ENCODE data around the gene DCHS1.
"Not testable (repeated sequence)": the region's sequence is repeated elsewhere in the genome, so short reads cannot be mapped to it uniquely, and the experiment has no call there.

The DCHS1 gene

GRCh38 chr11:6655790-6656583, at the start of gene DCHS1:
TSS of gene DCHS1 (minus strand) at chr11:6655809. CDS start at chr11:6641613, 14,196 bp downstream.
- no peak for DNase-seq

- peak; percentile 90 for DNase-seq
Measured at GRCh38 chr11:6703247-6704063, 47.8 kb upstream of the DCHS1 start.

GRCh38 chr11:6701955-6702354, 46.3 kb upstream of the DCHS1 start:
- DNase-seq: not testable (repeated sequence)

- no peak for DNase-seq
Measured at GRCh38 chr11:6695377-6695776, 39.8 kb upstream of the DCHS1 start.

GRCh38 chr11:6694229-6694535, 38.6 kb upstream of the DCHS1 start:
- no peak for DNase-seq

- peak; percentile 48 for DNase-seq
Measured at GRCh38 chr11:6693342-6694228, 38.0 kb upstream of the DCHS1 start.

GRCh38 chr11:6692128-6692527, 36.5 kb upstream of the DCHS1 start:
- no peak for DNase-seq

- DNase-seq: not testable (repeated sequence)
Measured at GRCh38 chr11:6690431-6691132, 35.0 kb upstream of the DCHS1 start.

- no peak for DNase-seq
Measured at GRCh38 chr11:6687876-6688275, 32.3 kb upstream of the DCHS1 start.

GRCh38 chr11:6686006-6686405, 30.4 kb upstream of the DCHS1 start:
- no peak for DNase-seq

- not testable (repeated sequence) for DNase-seq
Measured at GRCh38 chr11:6684068-6684467, 28.5 kb upstream of the DCHS1 start.

GRCh38 chr11:6682936-6683861, 27.6 kb upstream of the DCHS1 start, which contains the start of gene MRPL17:
TSS of gene MRPL17 (minus strand) at chr11:6683340. CDS start at chr11:6683296, 44 bp downstream.
- peak; percentile 100 for DNase-seq

GRCh38 chr11:6682591-6682935, 27.0 kb upstream of the DCHS1 start:
- peak; percentile 47 for DNase-seq

GRCh38 chr11:6681949-6682348, 26.3 kb upstream of the DCHS1 start:
- peak; percentile 49 for DNase-seq

- no peak for DNase-seq
Measured at GRCh38 chr11:6681505-6681904, 25.9 kb upstream of the DCHS1 start.

GRCh38 chr11:6677018-6677417, 21.4 kb upstream of the DCHS1 start:
- DNase-seq: no peak

- DNase-seq: no peak
Measured at GRCh38 chr11:6674862-6675261, 19.3 kb upstream of the DCHS1 start.

GRCh38 chr11:6674219-6674597, 18.6 kb upstream of the DCHS1 start:
- no peak for DNase-seq

GRCh38 chr11:6673523-6674218, 18.1 kb upstream of the DCHS1 start:
- no peak for DNase-seq

GRCh38 chr11:6671991-6672390, 16.4 kb upstream of the DCHS1 start:
- peak; percentile 81 for DNase-seq
